NCI-H774 (cell line): Measurements from ENCODE around the gene GMDS.

Experiments used
- DNase-seq: peaks from one replicate; lab custom pipeline; 2025; lab: John Stamatoyannopoulos, UW

Gene GMDS

GRCh38 chr6:1987640-1988039, 257.8 kb downstream of the GMDS start:
- DNase-seq: no peak

GRCh38 chr6:1986454-1987243, 258.8 kb downstream of the GMDS start:
- no peak for DNase-seq

GRCh38 chr6:1984346-1984994, 260.9 kb downstream of the GMDS start:
- no peak for DNase-seq

GRCh38 chr6:1983850-1984249, 261.6 kb downstream of the GMDS start:
- DNase-seq: no peak

GRCh38 chr6:1972962-1973361, 272.4 kb downstream of the GMDS start:
- DNase-seq: no peak

DNA sequence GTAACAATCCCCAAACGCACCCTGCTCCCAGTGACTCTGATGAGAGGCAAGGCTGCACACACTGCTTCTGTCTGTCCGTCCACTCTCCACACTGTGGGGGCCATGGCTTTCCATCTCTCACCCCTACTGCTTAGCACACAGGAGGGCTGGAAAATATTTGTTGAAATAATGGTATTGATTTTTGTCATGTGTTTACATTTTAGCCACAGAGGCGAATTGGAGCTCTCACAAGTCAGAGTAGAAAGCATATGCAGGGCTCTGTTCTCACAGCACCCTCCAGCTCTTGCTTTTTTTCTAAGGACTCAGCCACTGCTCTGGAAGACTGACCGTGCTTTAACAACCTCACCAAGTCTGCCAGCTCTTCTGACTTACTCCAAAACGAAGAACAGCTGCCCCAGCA, 273.8 kb downstream of the GMDS start:
- no peak for DNase-seq

DNA sequence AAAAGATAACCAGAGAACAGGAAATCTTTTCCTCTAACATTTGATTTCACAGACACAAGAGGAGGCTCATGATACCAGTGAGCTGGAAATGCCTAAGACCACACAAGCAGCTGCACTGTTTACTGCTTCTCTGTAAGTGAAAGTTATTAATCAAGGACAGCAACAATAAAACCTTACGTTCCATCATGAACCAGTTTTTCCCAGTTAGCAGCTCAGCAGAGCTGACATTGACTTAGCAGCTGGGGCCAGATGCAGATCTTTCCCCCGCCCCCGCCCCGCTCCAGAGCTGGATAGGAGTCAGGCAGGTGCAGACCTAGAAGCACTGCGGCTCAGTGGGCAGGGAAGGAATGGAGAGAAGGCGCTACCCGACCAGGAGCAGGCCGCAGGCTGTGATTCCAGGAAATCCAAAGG, 275.2 kb downstream of the GMDS start:
- peak; percentile 18 for DNase-seq

- no peak for DNase-seq
Observed at GRCh38 chr6:1966713-1967112, 278.7 kb downstream of the GMDS start.

- no peak for DNase-seq
Observed at GRCh38 chr6:1965596-1966224, 279.7 kb downstream of the GMDS start.

DNA sequence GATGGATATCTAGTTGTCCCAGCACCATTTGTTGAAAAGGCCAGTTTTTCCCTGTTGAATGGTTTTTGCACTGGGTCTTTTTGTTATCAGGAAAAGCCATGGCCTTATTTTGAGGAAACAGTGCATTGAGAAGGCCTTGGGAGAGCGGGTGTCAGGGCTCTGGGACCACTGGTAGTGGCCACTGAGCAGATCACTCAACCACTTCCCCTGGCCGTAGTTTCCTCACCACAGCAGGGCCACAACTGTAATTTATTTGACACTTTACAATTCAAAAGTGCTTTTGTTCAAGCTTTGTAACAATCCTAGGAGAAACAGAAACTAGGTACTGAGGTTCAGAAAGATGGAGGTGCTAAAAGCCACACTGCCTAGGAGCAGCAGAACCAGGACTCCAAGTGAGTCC, 281.8 kb downstream of the GMDS start:
- no peak for DNase-seq

DNA sequence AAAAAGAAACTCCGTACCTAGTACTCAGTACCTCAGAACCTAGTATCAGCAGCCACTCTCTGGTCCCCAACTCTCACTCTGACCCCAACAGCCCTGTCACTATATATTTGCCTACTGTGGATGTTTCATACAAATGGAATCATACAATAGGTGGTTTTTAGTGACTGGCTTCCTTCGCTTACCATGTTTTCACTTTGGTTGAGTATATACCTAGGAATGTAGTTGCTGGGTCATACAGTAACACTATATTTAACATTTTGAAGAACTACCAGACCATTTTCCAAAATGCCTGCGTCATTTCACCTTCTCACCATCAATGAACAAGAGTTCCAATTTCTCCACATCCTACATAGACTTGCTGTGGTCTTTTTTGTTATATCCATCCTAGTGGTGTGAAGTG, 283.2 kb downstream of the GMDS start:
- DNase-seq: no peak

DNA sequence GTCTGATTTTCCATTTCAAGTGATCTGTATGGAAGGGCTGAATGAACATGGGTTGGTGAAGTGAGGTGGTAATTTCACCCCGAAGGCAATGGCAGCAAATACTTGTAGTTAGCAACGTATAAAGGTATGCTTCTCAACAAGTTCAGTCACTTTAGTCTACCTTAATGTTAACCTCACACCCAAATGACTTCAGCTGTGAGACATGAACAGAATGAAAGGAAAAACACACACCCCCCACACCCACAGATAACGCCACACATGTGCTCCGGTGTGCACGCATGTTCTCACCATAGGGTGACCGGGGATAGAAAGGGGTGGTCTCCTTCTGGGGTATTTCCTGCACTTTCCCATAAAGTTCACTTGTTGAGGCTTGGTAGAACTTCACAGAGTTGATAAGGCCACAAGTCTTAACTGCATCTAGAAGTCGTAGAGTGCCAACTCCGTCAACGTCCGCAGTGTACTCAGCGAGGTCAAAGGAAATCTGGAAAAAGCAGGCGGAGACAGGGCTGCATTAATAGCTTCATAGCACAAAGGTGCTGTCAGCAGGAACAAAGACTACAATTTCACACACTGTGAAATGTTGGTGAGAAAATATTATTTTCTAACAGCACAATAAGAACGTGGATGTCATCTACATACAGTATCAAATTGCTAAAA, 284.8 kb downstream of the GMDS start:
- no peak for DNase-seq

DNA sequence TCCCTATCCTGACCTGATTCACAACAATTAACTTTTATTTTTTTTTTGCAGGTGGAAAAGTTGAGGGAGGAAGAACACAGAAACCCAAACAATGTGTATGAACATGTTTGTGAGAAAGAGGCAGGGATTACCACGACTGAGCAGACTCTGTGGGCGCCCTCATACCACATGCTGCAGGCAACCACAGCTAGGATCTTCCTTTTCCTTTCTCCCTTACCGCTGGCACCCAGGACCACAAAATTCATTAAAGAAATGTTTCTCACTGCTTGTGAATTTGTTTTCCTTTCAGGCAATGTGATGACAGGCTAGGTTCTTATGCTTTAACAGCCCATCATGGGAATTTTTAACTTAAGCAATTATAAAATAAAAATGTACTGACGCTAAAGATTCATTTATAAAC, 287.1 kb downstream of the GMDS start:
- no peak for DNase-seq

GRCh38 chr6:1957746-1958145, 287.7 kb downstream of the GMDS start:
- DNase-seq: no peak

GRCh38 chr6:1952740-1953360, 292.6 kb downstream of the GMDS start:
- DNase-seq: no peak

- no peak for DNase-seq
Observed at GRCh38 chr6:1950631-1951030, 294.8 kb downstream of the GMDS start.

GRCh38 chr6:1949538-1949937, 295.9 kb downstream of the GMDS start:
- no peak for DNase-seq

GRCh38 chr6:1947922-1948321, 297.5 kb downstream of the GMDS start:
- no peak for DNase-seq

DNA sequence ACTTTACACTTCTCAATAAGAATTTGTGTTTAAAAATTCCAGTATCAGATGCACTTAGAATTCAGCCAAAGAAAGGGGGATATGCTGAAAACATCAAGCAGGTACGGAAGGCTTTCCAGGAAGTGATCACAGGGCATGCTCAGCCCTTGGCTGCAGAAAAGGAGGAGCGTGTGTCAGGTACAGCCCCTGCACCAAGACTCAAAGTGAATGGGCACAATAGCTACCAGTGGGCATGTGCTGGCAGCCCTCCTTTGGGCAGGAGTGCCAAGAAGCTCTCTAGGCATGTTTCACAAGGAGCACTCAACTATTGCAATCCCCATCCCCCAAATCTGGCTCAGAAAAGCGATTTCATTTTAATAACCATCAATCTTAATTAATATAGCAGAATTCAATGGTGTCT, 298.8 kb downstream of the GMDS start:
- no peak for DNase-seq

DNA sequence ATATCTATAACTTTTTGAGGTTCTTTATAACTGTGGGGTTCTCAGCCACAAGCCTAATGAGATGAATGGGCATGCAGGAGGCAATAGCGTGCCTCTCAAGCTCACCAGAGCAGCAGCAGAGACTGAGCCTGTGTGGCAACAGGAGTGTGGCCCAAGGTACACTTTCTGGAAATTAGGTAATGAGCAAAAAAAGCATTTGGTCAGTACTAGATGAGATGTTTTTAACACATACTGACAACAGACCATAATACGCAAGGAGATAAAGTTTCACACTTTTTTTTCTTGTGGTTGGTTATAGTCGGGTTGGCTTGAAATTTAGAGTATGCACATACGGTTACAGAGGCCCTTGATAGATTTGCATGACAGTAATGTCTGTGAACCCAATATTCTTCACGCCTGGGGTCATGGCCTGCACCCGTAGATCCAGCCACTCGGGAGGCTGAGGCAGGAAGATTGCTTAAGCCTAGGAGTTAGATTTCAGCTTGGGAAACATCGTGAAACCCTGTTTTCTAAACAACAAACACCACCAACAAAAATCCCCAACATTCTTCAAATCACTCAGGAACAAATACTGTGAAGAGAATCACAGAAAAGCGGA, 300.1 kb downstream of the GMDS start:
- no peak for DNase-seq

DNA sequence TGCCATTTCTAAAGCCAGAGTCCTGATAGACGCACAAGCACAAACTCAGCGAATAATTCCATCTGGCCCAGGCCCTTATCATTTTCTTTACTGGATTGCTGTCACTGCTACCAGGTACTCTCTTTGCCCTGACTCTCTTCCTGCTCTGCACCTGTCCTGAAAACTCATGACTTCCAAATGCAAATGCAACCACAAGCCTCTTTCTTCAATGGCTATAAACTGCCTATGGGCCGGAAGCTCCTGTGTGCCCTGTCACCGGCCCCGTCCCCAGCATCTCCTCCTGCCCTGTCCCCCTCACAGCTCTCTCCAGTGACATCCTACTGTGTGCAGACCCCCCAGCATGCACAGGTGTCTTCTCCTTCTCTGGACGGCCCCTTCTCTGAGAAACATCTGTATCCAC, 302.6 kb downstream of the GMDS start:
- DNase-seq: no peak

- DNase-seq: no peak
Observed at GRCh38 chr6:1941534-1941933, 303.9 kb downstream of the GMDS start.
